ENCODE results near the gene FER. TPM values are rescaled to one million over a fixed set of nuclear protein-coding genes. Genes with fewer than 3 reads are reported as not detected.

Gene FER
- polyA plus RNA-seq, 1 experiment, result 19.0 TPM

GRCh38 chr5:108998216-108998615 is 250.5 kb downstream of the FER start:
- no peak for TF ChIP-seq CTCF (IDR thresholded peaks at IDR 0.05; ENCODE audit: low read depth, low read length)
- H3K27me3 ChIP-seq (ENCODE audit: control insufficient read depth, insufficient read depth, low read length), result no peaks in the 10 kb centered on the region
- no peak overlapping the region for H3K4me3 ChIP-seq (ENCODE audit: low read depth, low read length)
- ChIA-PET CTCF (no interaction called here), POLR2A (no interaction called here)
- H3K9me3 ChIP-seq (ENCODE audit: control insufficient read depth, insufficient read depth, low read length), result peaks cover 4% of the 10 kb centered on the region; the same call in 1 of the 2 replicates
- H3K27ac ChIP-seq (ENCODE audit: low read depth, low read length), result no peak overlapping the region
- no peak for DNase-seq (ENCODE audit: low read depth, low spot score)

- H3K9me3 ChIP-seq (ENCODE audit: control insufficient read depth, insufficient read depth, low read length), result no peaks in the 10 kb centered on the region
- no peak overlapping the region for H3K4me3 ChIP-seq (ENCODE audit: low read depth, low read length)
- ChIA-PET POLR2A (no interaction called here), CTCF (no interaction called here)
- H3K27me3 ChIP-seq (ENCODE audit: control insufficient read depth, insufficient read depth, low read length), result no peaks in the 10 kb centered on the region
- DNase-seq (ENCODE audit: low read depth, low spot score), result no peak
- no peak for TF ChIP-seq CTCF (IDR thresholded peaks at IDR 0.05; ENCODE audit: low read depth, low read length)
- H3K27ac ChIP-seq (ENCODE audit: low read depth, low read length), result no peak overlapping the region
Measured at GRCh38 chr5:109003928-109004327, 256.2 kb downstream of the FER start.

- CTCF ChIA-PET, result no interaction called here
- no peak for DNase-seq (ENCODE audit: low read depth, low spot score)
Measured at GRCh38 chr5:109005297-109006009, 257.8 kb downstream of the FER start.

GRCh38 chr5:109006129-109006528 is 258.4 kb downstream of the FER start:
- ChIA-PET POLR2A (no interaction called here), CTCF (no interaction called here)
- no peaks in the 10 kb centered on the region for H3K27me3 ChIP-seq (ENCODE audit: control insufficient read depth, insufficient read depth, low read length)
- no peak overlapping the region for H3K27ac ChIP-seq (ENCODE audit: low read depth, low read length)
- no peaks in the 10 kb centered on the region for H3K9me3 ChIP-seq (ENCODE audit: control insufficient read depth, insufficient read depth, low read length)
- no peak for TF ChIP-seq CTCF (IDR thresholded peaks at IDR 0.05; ENCODE audit: low read depth, low read length)
- H3K4me3 ChIP-seq (ENCODE audit: low read depth, low read length), result no peak overlapping the region
- no peak for DNase-seq (ENCODE audit: low read depth, low spot score)

More at GRCh38 chr5:109005297-109006009, 257.8 kb downstream of the FER start:
- no peaks in the 10 kb centered on the region for H3K9me3 ChIP-seq (ENCODE audit: control insufficient read depth, insufficient read depth, low read length)
- H3K27ac ChIP-seq (ENCODE audit: low read depth, low read length), result no peak overlapping the region
- POLR2A ChIA-PET, result no interaction called here
- no peaks in the 10 kb centered on the region for H3K27me3 ChIP-seq (ENCODE audit: control insufficient read depth, insufficient read depth, low read length)
- no peak overlapping the region for H3K4me3 ChIP-seq (ENCODE audit: low read depth, low read length)
- TF ChIP-seq CTCF (IDR thresholded peaks at IDR 0.05; ENCODE audit: low read depth, low read length), result no peak

GRCh38 chr5:109016300-109016699 is 268.6 kb downstream of the FER start:
- CTCF ChIA-PET, result no interaction called here
- Histone ChIP-seq H3K9me3 (ENCODE audit: control insufficient read depth, insufficient read depth, low read length) (no peaks in the 10 kb centered on the region), H3K27me3 (ENCODE audit: control insufficient read depth, insufficient read depth, low read length) (no peaks in the 10 kb centered on the region), H3K4me3 (ENCODE audit: low read depth, low read length) (no peak overlapping the region), H3K27ac (ENCODE audit: low read depth, low read length) (no peak overlapping the region)
- DNase-seq (ENCODE audit: low read depth, low spot score), result no peak
- POLR2A ChIA-PET, result no interaction called here
- TF ChIP-seq CTCF (IDR thresholded peaks at IDR 0.05; ENCODE audit: low read depth, low read length), result no peak

Data from AG04450 (cell line).